Endothelial cell (in vitro differentiated cells): Measurements from ENCODE around the gene UBA5. TPM values are rescaled to one million over a fixed set of nuclear protein-coding genes. Genes with fewer than 3 reads are reported as not detected.

Experiments
- DNase-seq: peaks from one replicate; pipeline ENCODE4 v3.0.0; 2021; ENCODE audit warnings: low spot score
- H3K27ac Mint-ChIP-seq: one replicate; pipeline ENCODE4 v1.8.0; 2021; ENCODE audit warnings: mixed read lengths, inconsistent platforms; ENCODE audit not compliant: unreplicated experiment
- H3K27me3 Mint-ChIP-seq: one replicate; pipeline ENCODE4 v1.8.0; 2021; ENCODE audit warnings: mild to moderate bottlenecking, moderate library complexity, mixed read lengths, inconsistent platforms; ENCODE audit not compliant: unreplicated experiment
- H3K36me3 Mint-ChIP-seq: one replicate; pipeline ENCODE4 v1.8.0; 2021; ENCODE audit warnings: mild to moderate bottlenecking, low read depth, mixed read lengths, inconsistent platforms; ENCODE audit not compliant: unreplicated experiment
- H3K4me1 Mint-ChIP-seq: one replicate; pipeline ENCODE4 v1.8.0; 2021; ENCODE audit warnings: mild to moderate bottlenecking, mixed read lengths, inconsistent platforms; ENCODE audit not compliant: unreplicated experiment
- H3K4me3 Mint-ChIP-seq: one replicate; pipeline ENCODE4 v1.8.0; 2021; ENCODE audit warnings: mild to moderate bottlenecking, mixed read lengths, inconsistent platforms; ENCODE audit not compliant: unreplicated experiment
- H3K9me3 Mint-ChIP-seq: one replicate; pipeline ENCODE4 v1.8.0; 2021; ENCODE audit warnings: mixed read lengths, inconsistent platforms; ENCODE audit not compliant: unreplicated experiment
- total RNA-seq: library from RNA; stranded (reverse); fragmentation: NEBNext Ultra II Directional; extraction: Animal tissue kit (Norgen Biotek cat#: 25700); gene quantifications from one replicate; pipeline ENCODE4 v1.2.1, GENCODE V29; 2021; ENCODE audit not compliant: unreplicated experiment
- TF ChIP-seq, protein P1 (sequence below): fragments of 200-600 bp; sonication (generic); IDR thresholded peaks from one replicate; pipeline ENCODE4 v1.5.0; 2021; ENCODE audit warnings: antibody characterized with exemption; ENCODE audit not compliant: unreplicated experiment

Gene UBA5
- total RNA-seq, 1 donor from 2014 or later = 53.5 TPM

DNA sequence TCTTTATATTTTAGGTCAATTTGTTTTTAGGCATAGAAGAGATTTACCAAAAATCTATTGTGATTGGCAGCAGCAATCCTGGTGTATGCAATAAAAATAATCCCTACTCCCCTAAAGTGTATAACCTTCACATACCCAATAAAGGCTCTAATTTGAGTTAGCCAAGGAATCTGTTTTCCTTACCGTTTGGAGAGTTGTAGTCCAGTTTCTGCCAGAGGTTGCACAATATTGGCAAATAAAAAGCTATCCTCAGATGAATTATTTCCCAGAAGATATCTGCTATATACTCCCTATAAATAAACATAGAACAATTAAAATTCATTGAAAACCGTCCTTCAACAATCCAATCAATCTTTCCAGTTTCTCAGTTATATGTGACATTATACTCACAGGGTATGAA, 32.0 kb upstream of the UBA5 start:
- Mint-ChIP-seq H3K27ac (no peak overlapping the region), H3K4me1 (peaks cover 8% of the 10 kb centered on the region), H3K27me3 (no peaks in the 10 kb centered on the region), H3K36me3 (no peaks in the 10 kb centered on the region), H3K4me3 (no peak overlapping the region), H3K9me3 (no peaks in the 10 kb centered on the region)
- DNase-seq = no peak
- TF ChIP-seq, protein P1, sequence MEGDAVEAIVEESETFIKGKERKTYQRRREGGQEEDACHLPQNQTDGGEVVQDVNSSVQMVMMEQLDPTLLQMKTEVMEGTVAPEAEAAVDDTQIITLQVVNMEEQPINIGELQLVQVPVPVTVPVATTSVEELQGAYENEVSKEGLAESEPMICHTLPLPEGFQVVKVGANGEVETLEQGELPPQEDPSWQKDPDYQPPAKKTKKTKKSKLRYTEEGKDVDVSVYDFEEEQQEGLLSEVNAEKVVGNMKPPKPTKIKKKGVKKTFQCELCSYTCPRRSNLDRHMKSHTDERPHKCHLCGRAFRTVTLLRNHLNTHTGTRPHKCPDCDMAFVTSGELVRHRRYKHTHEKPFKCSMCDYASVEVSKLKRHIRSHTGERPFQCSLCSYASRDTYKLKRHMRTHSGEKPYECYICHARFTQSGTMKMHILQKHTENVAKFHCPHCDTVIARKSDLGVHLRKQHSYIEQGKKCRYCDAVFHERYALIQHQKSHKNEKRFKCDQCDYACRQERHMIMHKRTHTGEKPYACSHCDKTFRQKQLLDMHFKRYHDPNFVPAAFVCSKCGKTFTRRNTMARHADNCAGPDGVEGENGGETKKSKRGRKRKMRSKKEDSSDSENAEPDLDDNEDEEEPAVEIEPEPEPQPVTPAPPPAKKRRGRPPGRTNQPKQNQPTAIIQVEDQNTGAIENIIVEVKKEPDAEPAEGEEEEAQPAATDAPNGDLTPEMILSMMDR = no peak

DNA sequence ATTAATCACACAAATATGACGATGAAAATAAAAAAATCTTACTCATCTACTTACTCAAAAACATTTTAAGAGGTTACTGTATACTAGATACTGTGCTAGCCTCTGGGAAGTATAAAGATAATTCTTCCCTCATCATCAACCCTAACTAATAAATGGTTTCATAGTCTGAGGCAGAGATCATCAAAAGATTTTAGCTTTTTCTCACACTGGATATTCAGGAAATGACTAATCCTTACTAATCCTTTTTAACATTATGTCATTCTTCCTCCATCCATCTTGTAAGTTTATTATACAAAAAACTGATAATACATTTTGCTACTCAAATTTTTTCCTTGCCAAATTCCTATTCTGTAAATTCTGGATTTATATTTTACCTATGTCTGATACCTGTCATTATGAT, 30.2 kb upstream of the UBA5 start:
- no peaks in the 10 kb centered on the region for H3K27me3 Mint-ChIP-seq
- peaks cover 8% of the 10 kb centered on the region for H3K4me1 Mint-ChIP-seq
- TF ChIP-seq, protein P1 = no peak
- H3K27ac Mint-ChIP-seq = no peak overlapping the region
- peaks cover under 1% of the 10 kb centered on the region for H3K36me3 Mint-ChIP-seq
- DNase-seq = no peak
- H3K9me3 Mint-ChIP-seq = no peaks in the 10 kb centered on the region
- no peak overlapping the region for H3K4me3 Mint-ChIP-seq

DNA sequence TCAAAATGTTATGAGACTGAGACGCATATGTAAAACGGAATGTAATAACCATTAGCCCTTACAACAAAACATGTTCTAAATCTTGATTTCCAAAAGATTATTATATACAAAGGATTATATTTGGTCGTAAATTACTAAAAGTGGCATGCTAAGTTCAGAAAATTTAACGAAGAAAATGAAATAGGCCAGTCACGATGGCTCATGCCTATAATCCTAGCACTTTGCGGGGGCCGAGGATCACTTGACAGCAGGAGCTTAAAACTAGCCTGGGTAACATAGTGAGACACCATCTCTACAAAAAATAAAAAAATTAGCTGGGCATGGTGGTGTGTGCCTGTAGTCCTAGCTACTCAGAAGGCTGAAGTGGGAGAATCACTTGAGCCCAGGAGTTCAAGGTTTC, 29.5 kb upstream of the UBA5 start:
- H3K27me3 Mint-ChIP-seq = no peaks in the 10 kb centered on the region
- H3K4me3 Mint-ChIP-seq = no peak overlapping the region
- H3K27ac Mint-ChIP-seq = no peak overlapping the region
- TF ChIP-seq, protein P1 = no peak
- no peak for DNase-seq
- peaks cover 7% of the 10 kb centered on the region for H3K36me3 Mint-ChIP-seq
- H3K4me1 Mint-ChIP-seq = peaks cover 8% of the 10 kb centered on the region
- H3K9me3 Mint-ChIP-seq = no peaks in the 10 kb centered on the region

DNA sequence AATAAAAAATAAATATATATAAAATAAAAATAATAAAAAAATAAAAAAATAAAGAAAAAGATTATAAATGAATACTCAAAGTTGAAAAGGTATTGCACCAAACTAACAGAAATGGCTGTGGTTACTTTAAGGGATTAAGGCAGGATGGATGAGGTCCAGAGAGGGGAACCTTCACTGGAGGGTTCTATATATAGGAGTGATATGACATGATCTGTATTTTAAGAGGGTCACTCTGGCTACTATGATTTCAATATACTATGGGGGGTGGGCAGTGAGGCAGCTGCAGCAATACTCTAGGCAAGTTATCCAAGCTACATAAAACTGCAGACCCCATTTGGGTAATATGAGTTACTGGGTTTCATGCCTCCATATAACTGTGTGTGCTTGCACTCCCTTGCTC, 25.1 kb upstream of the UBA5 start:
- Mint-ChIP-seq H3K36me3 (peaks cover 15% of the 10 kb centered on the region), H3K27me3 (no peaks in the 10 kb centered on the region), H3K9me3 (no peaks in the 10 kb centered on the region)

DNA sequence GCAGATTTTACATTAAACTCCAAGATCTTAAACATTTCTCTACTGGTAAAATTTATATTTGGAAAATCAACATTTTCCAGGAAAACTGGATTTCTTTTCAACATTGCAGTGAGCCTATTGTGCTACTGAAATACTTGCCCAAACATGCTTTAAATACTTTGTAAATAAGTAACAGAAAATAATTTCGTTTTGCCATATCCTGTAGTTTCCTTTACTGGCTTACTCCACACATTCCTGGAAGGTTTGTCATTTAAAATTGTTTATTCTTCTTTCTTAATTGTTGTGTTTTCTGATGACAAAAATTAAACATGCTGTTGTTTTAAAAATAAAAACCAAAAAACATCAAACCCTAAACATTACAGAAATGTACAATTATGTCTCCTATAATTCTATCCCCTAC, 22.5 kb upstream of the UBA5 start:
- TF ChIP-seq, protein P1 = no peak
- DNase-seq = no peak
- peaks cover 4% of the 10 kb centered on the region for H3K4me1 Mint-ChIP-seq
- H3K27me3 Mint-ChIP-seq = no peaks in the 10 kb centered on the region
- peaks cover 19% of the 10 kb centered on the region for H3K36me3 Mint-ChIP-seq
- no peak overlapping the region for H3K4me3 Mint-ChIP-seq
- no peak overlapping the region for H3K27ac Mint-ChIP-seq
- no peaks in the 10 kb centered on the region for H3K9me3 Mint-ChIP-seq

More for the DNA sequence above, 25.1 kb upstream of the UBA5 start:
- TF ChIP-seq, protein P1 = no peak
- DNase-seq = no peak
- no peaks in the 10 kb centered on the region for H3K4me1 Mint-ChIP-seq
- H3K4me3 Mint-ChIP-seq = no peak overlapping the region
- H3K27ac Mint-ChIP-seq = no peak overlapping the region
